T-cell (primary cell): ENCODE data around the gene DAPK1. TPM values are rescaled to one million over a fixed set of nuclear protein-coding genes. Genes with fewer than 3 reads are reported as not detected.

ENCODE experiments used
- ATAC-seq, 4 experiments: fragments of 200-7000 bp in 3 of 4; fragments of 150-1000 bp in 1 of 4; cut with Tn5 transposase; replicated peaks in 1 of 4; 1 replicate in 3 of 4; 2 replicates in 1 of 4; pipeline ENCODE4 v1.10.0; 2021; ENCODE audit warnings: moderate library complexity in 3 of 4, mild to moderate bottlenecking in 2 of 4, moderate number of reproducible peaks in 1 of 4
- CTCF ChIA-PET, 2 donors: fragments of 300-600 bp; sonication (Branson Sonifier 250); formaldehyde crosslinking; loops; one replicate each; lab custom pipeline; 2022; ENCODE audit warnings: antibody characterized with exemption in 2 of 2; lab: Charles Lee
- POLR2A ChIA-PET, 2 donors: fragments of 300-600 bp; sonication (Branson Sonifier 250); formaldehyde crosslinking; loops; one replicate each; lab custom pipeline; 2022; ENCODE audit warnings: antibody characterized with exemption in 2 of 2; lab: Charles Lee
- DNase-seq, 35 experiments: peaks; one replicate each; pipeline versions ENCODE4 v3.0.0 to v3.0.0-alpha.2; 2013 to 2023
- H3K27ac ChIP-seq: one replicate; pipeline ENCODE4 v1.5.1; 2013; ENCODE audit warnings: low read length
- H3K27me3 ChIP-seq, 2 experiments: replicated peaks in 1 of 2; 1 replicate in 1 of 2; 2 replicates in 1 of 2; pipeline versions ENCODE4 v1.6.1 to v1.7.0; 2013; ENCODE audit warnings: low read length in 1 of 2, mixed read lengths in 1 of 2; ENCODE audit not compliant: control insufficient read depth in 2 of 2, insufficient read depth in 2 of 2; ENCODE audit errors: extremely low read depth in 1 of 2
- H3K36me3 ChIP-seq, 2 donors: 1 replicate in 1 of 2; 2 replicates in 1 of 2; pipeline versions ENCODE4 v1.6.1 to v1.7.0; 2013; ENCODE audit warnings: low read length in 1 of 2; ENCODE audit not compliant: control insufficient read depth in 2 of 2, insufficient read depth in 1 of 2; ENCODE audit errors: extremely low read depth in 1 of 2
- H3K4me1 ChIP-seq, 2 experiments: 1 replicate in 1 of 2; 2 replicates in 1 of 2; pipeline versions ENCODE4 v1.6.1 to v1.7.0; 2013; ENCODE audit warnings: low read length in 2 of 2, mixed read lengths in 1 of 2; ENCODE audit not compliant: insufficient read depth in 2 of 2, control insufficient read depth in 1 of 2; ENCODE audit errors: extremely low read depth in 1 of 2
- H3K4me3 ChIP-seq, 2 donors: 1 replicate in 1 of 2; 2 replicates in 1 of 2; pipeline versions ENCODE4 v1.5.1 to v1.7.0; 2013; ENCODE audit warnings: mild to moderate bottlenecking in 2 of 2, low read length in 1 of 2, moderate library complexity in 1 of 2; ENCODE audit not compliant: control insufficient read depth in 1 of 2; ENCODE audit errors: extremely low read depth in 1 of 2
- H3K9me3 ChIP-seq: 2 replicates; pipeline ENCODE4 v1.7.0; 2013
- H3K27ac Mint-ChIP-seq, 2 donors: one replicate each; pipeline ENCODE4 v1.8.0; 2020 to 2021; ENCODE audit warnings: mild to moderate bottlenecking in 2 of 2, mixed read lengths in 2 of 2
- H3K27me3 Mint-ChIP-seq, 2 donors: one replicate each; pipeline ENCODE4 v1.8.0; 2021 to 2022; ENCODE audit warnings: mixed read lengths in 2 of 2
- H3K36me3 Mint-ChIP-seq: one replicate; pipeline ENCODE4 v1.8.0; 2021; ENCODE audit warnings: mixed read lengths
- H3K4me1 Mint-ChIP-seq, 3 donors: one replicate each; pipeline ENCODE4 v1.8.0; 2020 to 2022; ENCODE audit warnings: mixed read lengths in 3 of 3, mild to moderate bottlenecking in 1 of 3
- H3K4me3 Mint-ChIP-seq, 3 donors: one replicate each; pipeline ENCODE4 v1.8.0; 2020 to 2022; ENCODE audit warnings: mild to moderate bottlenecking in 3 of 3, mixed read lengths in 3 of 3, moderate library complexity in 3 of 3
- H3K9me3 Mint-ChIP-seq, 3 donors: one replicate each; pipeline ENCODE4 v1.8.0; 2020 to 2022; ENCODE audit warnings: mixed read lengths in 3 of 3
- WGBS: methylation state at CpG from one replicate; pipeline ENCODE4 v1.1.5; 2013; ENCODE audit warnings: missing lambda C conversion rate; ENCODE audit not compliant: insufficient coverage; 5-methylcytosine and 5-hydroxymethylcytosine counted together
- total RNA-seq, 35 experiments: library from RNA in 6 of 35; stranded (reverse) in 6 of 35; fragments of 120-200 nt in 1 of 35; gene quantifications; one replicate each; pipeline versions ENCODE4 v1.2.1 to v1.2.4 and lab custom pipeline; 2013 to 2026

DAPK1 gene
- total RNA-seq, 5 donors from 2014 or later (not counting 1 experiment from before 2014, with no cell fraction given) = 1.7 to 4.2 (median 2.8) TPM

- H3K9me3 Mint-ChIP-seq = peaks cover 4 to 11% (median 8%) of the 10 kb centered on the region in 3 donors
- Histone ChIP-seq H3K4me3 (no peak overlapping the region), H3K4me1 (peaks cover 0 to 10% of the 10 kb centered on the region in 2 experiments), H3K9me3 (no peaks in the 10 kb centered on the region), H3K36me3 (no peaks in the 10 kb centered on the region), H3K27ac (no peak overlapping the region), H3K27me3 (peaks cover 2 to 3% of the 10 kb centered on the region in 2 experiments)
- CTCF ChIA-PET = no interaction called here
- H3K27me3 Mint-ChIP-seq = peaks cover 9 to 11% of the 10 kb centered on the region in 2 donors
- ATAC-seq = no peak
- WGBS = no CpG with 5 or more reads among the region's 4 CpGs
- no peak overlapping the region for H3K4me3 Mint-ChIP-seq
- no peaks in the 10 kb centered on the region for H3K36me3 Mint-ChIP-seq
- no peak for DNase-seq
- peaks cover 5 to 9% (median 5%) of the 10 kb centered on the region in 3 donors for H3K4me1 Mint-ChIP-seq
- no peak overlapping the region for H3K27ac Mint-ChIP-seq
- POLR2A ChIA-PET = no interaction called here
Measured at GRCh38 chr9:87746186-87746585, 248.5 kb downstream of the DAPK1 start.

DNA sequence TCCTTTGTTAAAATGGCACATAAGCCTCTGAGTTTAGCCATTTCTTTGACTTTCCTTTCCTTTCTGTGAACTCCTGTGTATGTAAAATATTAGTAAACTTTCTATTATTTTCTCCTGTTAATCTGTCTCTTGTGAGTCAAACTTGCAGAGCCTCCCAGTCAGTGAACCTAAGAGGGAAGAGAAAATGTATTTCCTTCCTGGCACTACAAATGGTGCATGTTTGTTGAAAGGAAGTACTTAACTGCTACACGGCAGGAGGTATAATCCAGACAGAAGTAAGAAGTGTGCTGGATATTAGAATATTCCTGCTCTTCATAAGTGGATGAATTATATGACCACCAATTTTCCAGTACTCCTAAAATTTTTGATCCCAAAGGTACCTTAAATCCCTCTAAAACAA is 251.2 kb downstream of the DAPK1 start:
- no peaks in the 10 kb centered on the region for H3K36me3 Mint-ChIP-seq
- H3K4me1 ChIP-seq = peaks cover 0 to 2% of the 10 kb centered on the region in 2 experiments
- peaks cover 9 to 12% of the 10 kb centered on the region in 2 donors for H3K27me3 Mint-ChIP-seq
- H3K4me3 ChIP-seq = no peak overlapping the region
- H3K36me3 ChIP-seq = no peaks in the 10 kb centered on the region
- ChIA-PET CTCF (no interaction called here), POLR2A (no interaction called here)
- H3K27ac ChIP-seq = no peak overlapping the region
- peaks cover 0 to 3% of the 10 kb centered on the region in 2 experiments for H3K27me3 ChIP-seq
- no peak overlapping the region for H3K27ac Mint-ChIP-seq
- ATAC-seq (no peak), DNase-seq (no peak)
- no peak overlapping the region for H3K4me3 Mint-ChIP-seq
- peaks cover 2% of the 10 kb centered on the region for H3K9me3 ChIP-seq
- WGBS = no CpG with 5 or more reads among the region's 1 CpG
- H3K4me1 Mint-ChIP-seq = no peaks in the 10 kb centered on the region
- H3K9me3 Mint-ChIP-seq = peaks cover 0 to 7% (median 6%) of the 10 kb centered on the region in 3 donors

DNA sequence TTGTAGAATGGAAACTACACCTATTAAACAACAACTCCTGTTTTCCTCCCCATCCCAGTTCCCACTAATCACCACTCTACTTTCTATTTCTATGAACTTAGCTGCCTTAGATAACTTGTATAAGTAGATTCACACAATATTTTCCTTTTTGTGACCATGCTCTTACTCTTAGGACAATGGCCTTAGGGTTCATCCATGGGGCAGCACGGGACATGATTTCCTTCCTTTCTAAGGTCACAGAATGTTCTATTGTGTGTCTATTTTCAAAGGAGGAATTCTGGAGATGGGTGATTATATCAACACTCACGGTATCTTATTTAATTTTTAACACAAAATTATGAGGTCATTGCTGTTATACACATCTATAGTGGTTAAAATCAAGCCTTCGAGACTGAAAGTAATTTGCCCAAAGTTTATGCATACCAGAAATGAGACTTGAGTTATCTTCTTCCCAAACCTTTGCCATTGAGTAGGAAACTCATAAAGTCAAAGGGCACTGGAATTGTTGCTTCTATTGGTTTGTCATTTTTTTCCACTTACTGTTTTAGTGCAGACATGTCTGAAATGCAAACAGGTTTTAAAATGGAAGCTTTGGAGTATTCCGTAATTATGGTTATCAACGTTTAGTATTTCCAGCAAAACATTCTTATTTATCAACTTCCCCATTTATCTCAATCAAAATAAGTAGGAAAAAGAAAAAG is 251.8 kb downstream of the DAPK1 start:
- ATAC-seq = no peak
- no peak overlapping the region for H3K4me3 Mint-ChIP-seq
- CTCF ChIA-PET = no interaction called here

DNA sequence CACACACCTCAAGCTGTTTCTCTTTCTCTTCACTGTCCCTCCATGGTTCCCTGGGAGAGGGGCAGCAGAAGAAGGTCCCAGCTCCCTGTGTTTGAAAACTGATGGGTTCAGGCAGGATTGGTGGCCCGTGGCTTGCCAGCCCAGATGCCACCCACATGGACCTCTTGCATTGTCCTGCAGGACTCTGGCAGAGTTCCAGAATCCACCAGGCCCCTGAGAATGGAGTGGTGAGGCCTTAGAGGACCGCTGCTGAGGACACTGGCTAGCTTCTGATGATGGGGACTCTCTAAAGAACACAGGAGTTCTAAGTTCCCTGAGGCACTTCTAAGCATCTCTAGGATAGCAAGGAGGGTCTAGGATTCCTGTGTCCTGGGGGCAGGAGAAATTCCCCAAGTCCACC is 253.1 kb downstream of the DAPK1 start:
- WGBS = 50% methylated on average over 1 of the region's 2 CpGs
- no peak overlapping the region for H3K27ac Mint-ChIP-seq
- Histone ChIP-seq H3K27ac (no peak overlapping the region), H3K9me3 (peaks cover 5% of the 10 kb centered on the region), H3K36me3 (no peaks in the 10 kb centered on the region), H3K27me3 (peaks cover 0 to 3% of the 10 kb centered on the region in 2 experiments), H3K4me1 (peaks cover 0 to 2% of the 10 kb centered on the region in 2 experiments), H3K4me3 (no peak overlapping the region)
- H3K4me1 Mint-ChIP-seq = no peaks in the 10 kb centered on the region
- H3K4me3 Mint-ChIP-seq = no peak overlapping the region
- H3K27me3 Mint-ChIP-seq = peaks cover 9 to 12% of the 10 kb centered on the region in 2 donors
- no peak for ATAC-seq
- POLR2A ChIA-PET = no interaction called here
- peaks cover 0 to 9% (median 7%) of the 10 kb centered on the region in 3 donors for H3K9me3 Mint-ChIP-seq
- CTCF ChIA-PET = no interaction called here
- H3K36me3 Mint-ChIP-seq = no peaks in the 10 kb centered on the region
- DNase-seq = no peak

More for the DNA sequence above, 251.8 kb downstream of the DAPK1 start:
- WGBS = no CpG with 5 or more reads among the region's 5 CpGs
- Histone ChIP-seq H3K4me3 (no peak overlapping the region), H3K27me3 (peaks cover 0 to 3% of the 10 kb centered on the region in 2 experiments), H3K27ac (no peak overlapping the region), H3K9me3 (peaks cover 5% of the 10 kb centered on the region), H3K36me3 (no peaks in the 10 kb centered on the region), H3K4me1 (peaks cover 0 to 2% of the 10 kb centered on the region in 2 experiments)
- Mint-ChIP-seq H3K9me3 (peaks cover 0 to 7% (median 6%) of the 10 kb centered on the region in 3 donors), H3K36me3 (no peaks in the 10 kb centered on the region), H3K27me3 (peaks cover 9 to 12% of the 10 kb centered on the region in 2 donors), H3K27ac (no peak overlapping the region), H3K4me1 (no peaks in the 10 kb centered on the region)
- DNase-seq = no peak
- POLR2A ChIA-PET = no interaction called here

DNA sequence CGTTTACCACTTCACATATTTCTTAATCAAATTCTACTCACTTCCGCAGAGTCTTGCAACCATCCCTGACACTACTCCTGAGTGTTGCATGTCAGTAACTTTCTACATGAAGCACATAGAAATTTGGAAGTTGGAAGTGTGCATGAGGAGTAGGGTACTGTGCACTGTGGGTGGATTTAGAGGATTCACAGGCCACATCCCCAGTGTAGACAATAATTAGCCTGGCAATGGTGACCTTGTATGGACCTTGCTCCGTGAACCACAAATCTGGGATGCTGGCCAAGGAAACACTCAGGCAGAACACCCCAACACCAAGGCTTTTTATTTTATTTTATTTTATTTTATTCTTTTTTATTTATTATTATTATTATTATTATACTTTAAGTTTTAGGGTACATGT is 253.8 kb downstream of the DAPK1 start:
- peaks cover 0 to 9% (median 7%) of the 10 kb centered on the region in 3 donors for H3K9me3 Mint-ChIP-seq
- H3K4me1 Mint-ChIP-seq = no peaks in the 10 kb centered on the region
- no peak overlapping the region for H3K4me3 Mint-ChIP-seq
- ATAC-seq (no peak), DNase-seq (no peak)
- no peak overlapping the region for H3K27ac Mint-ChIP-seq
- H3K36me3 Mint-ChIP-seq = no peaks in the 10 kb centered on the region
- ChIA-PET CTCF (no interaction called here), POLR2A (no interaction called here)
- no peaks in the 10 kb centered on the region for H3K36me3 ChIP-seq
- peaks cover 5% of the 10 kb centered on the region for H3K9me3 ChIP-seq
- H3K4me3 ChIP-seq = no peak overlapping the region
- peaks cover 9 to 12% of the 10 kb centered on the region in 2 donors for H3K27me3 Mint-ChIP-seq
- no peak overlapping the region for H3K27ac ChIP-seq
- no CpG with 5 or more reads among the region's 3 CpGs for WGBS
- peaks cover 0 to 3% of the 10 kb centered on the region in 2 experiments for H3K27me3 ChIP-seq
- H3K4me1 ChIP-seq = peaks cover 0 to 2% of the 10 kb centered on the region in 2 experiments

DNA sequence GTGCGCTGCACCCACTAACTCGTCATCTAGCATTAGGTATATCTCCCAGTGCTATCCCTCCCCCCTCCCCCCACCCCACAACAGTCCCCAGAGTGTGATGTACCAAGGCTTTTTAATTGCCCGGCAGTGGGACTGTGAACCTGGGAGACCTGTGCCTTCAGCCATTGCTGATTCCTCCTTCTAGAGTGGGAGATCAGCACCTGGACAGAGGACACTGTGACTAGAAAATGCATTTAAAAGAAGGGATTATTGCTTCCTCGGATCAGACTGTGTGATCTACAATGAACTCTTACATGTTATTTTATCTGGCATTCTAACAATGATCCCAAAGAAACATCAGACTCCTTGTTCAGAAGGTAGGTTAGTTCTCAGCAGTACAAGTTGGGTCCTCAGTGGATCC is 254.2 kb downstream of the DAPK1 start:
- Mint-ChIP-seq H3K9me3 (peaks cover 0 to 9% (median 7%) of the 10 kb centered on the region in 3 donors), H3K4me1 (no peaks in the 10 kb centered on the region), H3K27me3 (peaks cover 9 to 12% of the 10 kb centered on the region in 2 donors), H3K4me3 (no peak overlapping the region), H3K27ac (no peak overlapping the region), H3K36me3 (no peaks in the 10 kb centered on the region)
- Histone ChIP-seq H3K27ac (no peak overlapping the region), H3K4me3 (no peak overlapping the region), H3K9me3 (peaks cover 5% of the 10 kb centered on the region), H3K4me1 (peaks cover 0 to 2% of the 10 kb centered on the region in 2 experiments), H3K36me3 (no peaks in the 10 kb centered on the region), H3K27me3 (peaks cover 0 to 3% of the 10 kb centered on the region in 2 experiments)
- WGBS = no CpG with 5 or more reads among the region's 4 CpGs
- ATAC-seq = no peak
- ChIA-PET CTCF (no interaction called here), POLR2A (no interaction called here)
- DNase-seq = no peak
